Measurements from ENCODE around the gene RITA1.

RITA1 gene

DNA sequence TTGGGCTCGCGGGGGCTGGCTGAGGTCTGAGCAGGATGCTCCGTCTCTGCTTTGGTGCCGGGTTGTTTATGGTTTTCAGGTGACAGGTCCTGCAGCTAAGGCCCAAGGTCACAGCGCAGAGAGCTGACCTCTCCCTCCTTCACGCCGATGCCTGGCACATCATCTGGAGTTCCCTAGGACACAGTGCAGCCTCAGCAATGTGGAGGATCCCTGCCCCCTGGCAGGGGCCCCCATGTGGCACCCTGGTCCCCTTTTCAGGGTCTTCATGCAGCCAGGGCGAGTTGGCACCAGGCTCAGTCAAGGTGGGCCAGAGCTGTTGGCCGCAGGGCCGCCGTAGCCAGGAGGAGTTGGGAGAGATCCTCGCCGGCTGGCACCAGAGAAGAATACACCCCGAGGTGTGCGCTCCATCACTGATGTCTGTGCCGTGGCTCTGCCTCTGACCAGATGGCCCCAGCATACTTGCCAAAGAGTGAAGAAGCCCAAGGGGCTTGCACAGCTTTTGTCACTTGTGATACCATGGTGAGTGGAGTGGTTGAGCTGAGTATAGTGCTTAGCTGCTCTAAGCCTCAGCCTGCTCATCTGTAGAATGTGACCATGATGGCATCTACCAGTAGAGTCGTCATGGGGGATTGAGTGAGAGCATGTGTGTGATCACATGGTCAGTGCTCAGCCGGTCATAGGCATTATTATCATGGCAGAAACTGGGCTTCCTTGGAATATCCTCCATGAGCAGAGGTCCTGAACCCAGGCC, 46.7 kb downstream of the RITA1 start:
- DNase-seq: no peak

- DNase-seq: no peak
Observed at GRCh38 chr12:113232840-113233585, 47.5 kb downstream of the RITA1 start.

DNA sequence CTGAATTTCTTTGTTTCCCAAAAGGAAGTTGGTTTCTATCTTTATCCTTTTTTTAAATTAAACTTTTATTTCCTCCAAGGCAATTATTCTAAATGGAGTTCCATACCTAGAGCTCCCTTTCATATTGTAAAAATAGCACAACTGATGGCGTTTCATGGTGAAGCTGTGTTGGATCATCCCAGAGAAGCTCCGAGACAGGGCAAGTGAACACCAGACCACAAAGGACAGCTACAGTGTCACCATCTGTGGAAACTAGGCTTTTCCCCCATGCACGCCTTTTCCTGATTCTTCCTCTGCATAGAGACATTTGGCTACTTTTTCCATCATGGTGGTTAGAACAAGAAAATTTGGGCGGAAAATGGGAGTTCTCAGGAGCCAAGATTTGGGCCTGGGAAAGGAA, 48.4 kb downstream of the RITA1 start:
- no peak for DNase-seq

DNA sequence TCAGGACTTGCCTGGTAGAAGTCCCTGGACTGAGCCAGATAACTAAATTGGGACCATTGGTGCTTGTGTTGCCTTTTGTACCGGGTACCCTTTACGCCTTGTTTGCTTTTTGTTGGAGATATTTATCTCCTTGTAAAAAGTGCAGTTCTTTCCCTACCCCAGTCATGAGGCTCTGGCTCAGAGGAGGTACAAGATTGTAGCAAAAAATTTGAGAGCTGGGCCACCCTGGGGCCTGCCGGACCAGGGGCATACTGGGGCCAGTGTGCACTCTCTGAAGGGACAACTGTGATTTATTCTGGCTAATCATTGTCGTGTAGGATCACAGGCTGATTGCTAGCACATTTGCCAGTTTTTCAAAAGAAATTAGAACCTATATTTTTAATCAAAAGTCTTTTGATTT, 49.0 kb downstream of the RITA1 start:
- no peak for DNase-seq

DNA sequence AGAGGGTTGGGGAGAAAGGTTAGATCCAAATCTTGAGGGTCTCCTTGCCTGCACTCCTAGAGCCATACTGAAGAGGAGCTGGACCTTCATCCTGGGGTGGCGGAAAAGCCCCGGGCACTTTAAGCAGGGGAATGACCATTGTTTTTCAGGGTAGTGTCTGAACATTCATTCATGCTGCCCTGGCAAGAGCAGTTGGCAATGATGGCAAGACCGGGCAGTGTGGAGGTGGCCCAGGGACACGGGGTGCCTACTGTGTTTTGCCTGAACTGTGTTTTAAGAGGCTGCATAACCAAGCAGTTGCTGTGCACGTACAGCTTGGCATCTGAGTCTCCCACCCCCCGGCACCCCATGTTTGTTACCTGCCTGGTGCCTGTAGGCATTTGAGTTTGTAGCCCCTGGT, 50.5 kb downstream of the RITA1 start:
- DNase-seq: no peak

- no peak for DNase-seq
Observed at GRCh38 chr12:113236539-113237399, 51.2 kb downstream of the RITA1 start.

GRCh38 chr12:113237748-113238147, 52.2 kb downstream of the RITA1 start:
- no peak for DNase-seq

- DNase-seq: no peak
Observed at GRCh38 chr12:113238309-113238708, 52.8 kb downstream of the RITA1 start.

DNA sequence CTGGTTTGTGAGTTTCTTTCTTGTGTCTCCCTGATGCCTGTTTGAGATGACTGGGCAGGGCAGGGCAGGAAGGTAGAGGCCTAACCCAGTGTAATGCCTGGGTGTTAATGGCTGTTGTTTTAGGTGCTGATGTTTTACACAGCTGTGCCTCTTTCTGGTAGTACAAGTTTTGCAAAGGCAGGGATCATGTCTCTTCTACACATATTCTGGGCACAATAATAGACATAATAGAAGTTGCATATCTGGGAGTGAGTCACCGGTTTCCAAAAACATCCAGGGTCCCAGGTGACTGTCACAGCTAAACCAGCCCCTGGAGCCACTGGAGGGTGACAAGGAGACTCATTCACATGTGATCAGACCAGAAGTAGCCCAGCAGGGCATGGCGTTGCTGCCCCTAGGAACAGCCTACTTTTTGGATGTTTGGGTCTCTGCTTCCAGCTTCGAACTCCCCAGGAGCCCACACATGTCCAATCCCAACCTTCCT, 53.8 kb downstream of the RITA1 start:
- DNase-seq: no peak

- DNase-seq: no peak
Observed at GRCh38 chr12:113239811-113240331, 54.4 kb downstream of the RITA1 start.

DNA sequence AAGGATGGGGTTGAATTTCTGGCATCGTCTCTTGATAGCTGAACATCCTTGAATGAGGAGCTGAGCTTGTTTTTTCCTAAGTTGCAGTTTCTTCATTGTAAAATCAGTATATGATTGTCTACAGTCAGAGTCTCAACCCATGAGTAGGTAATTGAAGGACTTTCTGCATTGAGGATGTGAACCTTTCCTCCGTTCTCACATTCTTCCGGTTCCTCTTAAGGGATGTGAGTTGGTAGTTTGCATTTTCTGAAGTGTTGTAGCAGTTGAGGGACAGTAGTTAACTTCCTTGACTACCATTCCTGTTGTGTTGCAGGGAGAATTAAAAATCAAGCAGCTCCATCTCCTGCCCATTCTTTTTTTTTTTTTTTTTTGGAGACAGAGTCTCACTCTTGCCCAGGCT, 54.9 kb downstream of the RITA1 start:
- no peak for DNase-seq

DNA sequence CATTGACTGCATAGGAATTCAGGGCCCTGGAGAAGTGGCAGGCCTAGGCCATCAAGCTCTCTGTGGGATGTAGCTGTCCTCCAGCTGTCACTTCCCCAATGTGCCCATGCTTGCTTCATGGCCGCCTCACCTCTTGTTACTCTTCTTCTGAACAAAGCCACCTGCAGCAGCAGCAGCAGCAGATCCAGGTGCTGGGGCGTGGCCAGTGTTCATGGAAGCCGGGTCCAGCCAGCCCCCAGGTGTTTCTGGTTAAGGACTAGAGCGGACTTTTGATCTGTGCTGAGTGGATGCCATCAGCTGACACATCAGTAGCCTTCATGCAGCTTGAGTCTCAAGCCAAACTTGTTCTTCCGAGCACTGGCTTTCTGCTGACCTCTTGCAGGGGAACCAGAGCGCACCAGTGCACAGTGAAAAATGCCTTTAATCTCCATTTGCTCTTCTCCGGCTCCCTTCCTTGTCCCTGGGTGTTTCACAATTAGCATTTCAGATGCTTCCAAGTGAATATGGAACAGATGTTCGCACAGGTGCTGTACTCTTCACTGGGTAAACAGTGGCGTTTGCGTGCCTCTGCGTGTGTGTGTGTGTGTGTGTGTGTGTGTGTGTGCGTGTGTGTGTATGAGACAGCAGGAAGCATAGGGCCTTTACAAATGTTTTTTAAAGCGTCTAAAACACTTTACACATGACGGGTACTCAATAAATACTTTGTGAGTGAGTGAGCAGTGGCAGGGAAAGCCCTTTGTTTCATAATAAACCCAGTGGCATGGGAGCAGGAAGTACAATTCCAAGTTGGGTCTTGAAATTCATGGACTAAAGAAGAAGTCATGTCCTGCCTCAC, 55.9 kb downstream of the RITA1 start:
- DNase-seq: no peak

All from NCI-H1048 (cell line).